ENCODE measurements around the gene LRRC41. TPM values are rescaled to one million over a fixed set of nuclear protein-coding genes. Genes with fewer than 3 reads are reported as not detected.
"Not testable (repeated sequence)": the region's sequence is repeated elsewhere in the genome, so short reads cannot be mapped to it uniquely, and the experiment has no call there.

The LRRC41 gene
- total and polyA plus RNA-seq, 4 donors, result 22.0 to 58.4 (median 27.7) TPM

GRCh38 chr1:46333300-46334029, 30.0 kb upstream of the LRRC41 start:
- Histone ChIP-seq H3K36me3 (ENCODE audit: control insufficient read depth in 4 of 4, insufficient read depth in 3 of 4, low read depth in 1 of 4, low read length in 3 of 4) (no peaks in the 10 kb centered on the region), H3K27me3 (ENCODE audit: control insufficient read depth in 4 of 4, insufficient read depth in 4 of 4, low read length in 3 of 4) (no peaks in the 10 kb centered on the region), H3K4me3 (ENCODE audit: low read depth in 1 of 3, low read length in 3 of 3) (no peak overlapping the region), H3K9me3 (ENCODE audit: control insufficient read depth in 4 of 4, low read length in 3 of 4) (no peaks in the 10 kb centered on the region), H3K27ac (ENCODE audit: low read depth in 1 of 2, low read length in 2 of 2) (no peak overlapping the region), H3K9ac (ENCODE audit: low read depth in 1 of 2, low read length in 2 of 2) (no peak overlapping the region), H3K4me1 (ENCODE audit: control insufficient read depth in 4 of 4, insufficient read depth in 4 of 4, low read length in 3 of 4) (no peaks in the 10 kb centered on the region)
- 81% methylated on average over 9 of the region's 9 CpGs for WGBS
- TF ChIP-seq, protein P1, sequence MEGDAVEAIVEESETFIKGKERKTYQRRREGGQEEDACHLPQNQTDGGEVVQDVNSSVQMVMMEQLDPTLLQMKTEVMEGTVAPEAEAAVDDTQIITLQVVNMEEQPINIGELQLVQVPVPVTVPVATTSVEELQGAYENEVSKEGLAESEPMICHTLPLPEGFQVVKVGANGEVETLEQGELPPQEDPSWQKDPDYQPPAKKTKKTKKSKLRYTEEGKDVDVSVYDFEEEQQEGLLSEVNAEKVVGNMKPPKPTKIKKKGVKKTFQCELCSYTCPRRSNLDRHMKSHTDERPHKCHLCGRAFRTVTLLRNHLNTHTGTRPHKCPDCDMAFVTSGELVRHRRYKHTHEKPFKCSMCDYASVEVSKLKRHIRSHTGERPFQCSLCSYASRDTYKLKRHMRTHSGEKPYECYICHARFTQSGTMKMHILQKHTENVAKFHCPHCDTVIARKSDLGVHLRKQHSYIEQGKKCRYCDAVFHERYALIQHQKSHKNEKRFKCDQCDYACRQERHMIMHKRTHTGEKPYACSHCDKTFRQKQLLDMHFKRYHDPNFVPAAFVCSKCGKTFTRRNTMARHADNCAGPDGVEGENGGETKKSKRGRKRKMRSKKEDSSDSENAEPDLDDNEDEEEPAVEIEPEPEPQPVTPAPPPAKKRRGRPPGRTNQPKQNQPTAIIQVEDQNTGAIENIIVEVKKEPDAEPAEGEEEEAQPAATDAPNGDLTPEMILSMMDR (IDR thresholded peaks at IDR 0.05; ENCODE audit: low read depth, low read length, missing input control), result peak; percentile 17
- no peak for TF ChIP-seq SP1 (IDR thresholded peaks at IDR 0.05)
- no peak for TF ChIP-seq GABPA (IDR thresholded peaks at IDR 0.05 in 1 of 2, conservative IDR thresholded peaks at IDR 0.05 in 1 of 2)
- TF ChIP-seq FOXA2 (IDR thresholded peaks at IDR 0.05), result no peak
- TF ChIP-seq, protein P2, sequence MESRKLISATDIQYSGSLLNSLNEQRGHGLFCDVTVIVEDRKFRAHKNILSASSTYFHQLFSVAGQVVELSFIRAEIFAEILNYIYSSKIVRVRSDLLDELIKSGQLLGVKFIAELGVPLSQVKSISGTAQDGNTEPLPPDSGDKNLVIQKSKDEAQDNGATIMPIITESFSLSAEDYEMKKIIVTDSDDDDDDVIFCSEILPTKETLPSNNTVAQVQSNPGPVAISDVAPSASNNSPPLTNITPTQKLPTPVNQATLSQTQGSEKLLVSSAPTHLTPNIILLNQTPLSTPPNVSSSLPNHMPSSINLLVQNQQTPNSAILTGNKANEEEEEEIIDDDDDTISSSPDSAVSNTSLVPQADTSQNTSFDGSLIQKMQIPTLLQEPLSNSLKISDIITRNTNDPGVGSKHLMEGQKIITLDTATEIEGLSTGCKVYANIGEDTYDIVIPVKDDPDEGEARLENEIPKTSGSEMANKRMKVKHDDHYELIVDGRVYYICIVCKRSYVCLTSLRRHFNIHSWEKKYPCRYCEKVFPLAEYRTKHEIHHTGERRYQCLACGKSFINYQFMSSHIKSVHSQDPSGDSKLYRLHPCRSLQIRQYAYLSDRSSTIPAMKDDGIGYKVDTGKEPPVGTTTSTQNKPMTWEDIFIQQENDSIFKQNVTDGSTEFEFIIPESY (IDR thresholded peaks at IDR 0.05), result no peak
- no peak for TF ChIP-seq MAX (IDR thresholded peaks at IDR 0.05)
- TF ChIP-seq JUND (IDR thresholded peaks at IDR 0.05), result no peak
- TF ChIP-seq NR2F2 (IDR thresholded peaks at IDR 0.05), result no peak
- TF ChIP-seq RXRA (IDR thresholded peaks at IDR 0.05), result peak; percentile 60 to 79
- TF ChIP-seq YY1 (IDR thresholded peaks at IDR 0.05), result no peak
- TF ChIP-seq FOXA1 (IDR thresholded peaks at IDR 0.05), result no peak
- TF ChIP-seq RAD21 (IDR thresholded peaks at IDR 0.05), result peak; percentile 64 to 69
- TF ChIP-seq TAF1 (conservative IDR thresholded peaks at IDR 0.05), result no peak
- TF ChIP-seq ATF3 (IDR thresholded peaks at IDR 0.05), result no peak
- no peak for TF ChIP-seq REST (IDR thresholded peaks at IDR 0.05)
- no peak for DNase-seq (ENCODE audit: low spot score)

DNA sequence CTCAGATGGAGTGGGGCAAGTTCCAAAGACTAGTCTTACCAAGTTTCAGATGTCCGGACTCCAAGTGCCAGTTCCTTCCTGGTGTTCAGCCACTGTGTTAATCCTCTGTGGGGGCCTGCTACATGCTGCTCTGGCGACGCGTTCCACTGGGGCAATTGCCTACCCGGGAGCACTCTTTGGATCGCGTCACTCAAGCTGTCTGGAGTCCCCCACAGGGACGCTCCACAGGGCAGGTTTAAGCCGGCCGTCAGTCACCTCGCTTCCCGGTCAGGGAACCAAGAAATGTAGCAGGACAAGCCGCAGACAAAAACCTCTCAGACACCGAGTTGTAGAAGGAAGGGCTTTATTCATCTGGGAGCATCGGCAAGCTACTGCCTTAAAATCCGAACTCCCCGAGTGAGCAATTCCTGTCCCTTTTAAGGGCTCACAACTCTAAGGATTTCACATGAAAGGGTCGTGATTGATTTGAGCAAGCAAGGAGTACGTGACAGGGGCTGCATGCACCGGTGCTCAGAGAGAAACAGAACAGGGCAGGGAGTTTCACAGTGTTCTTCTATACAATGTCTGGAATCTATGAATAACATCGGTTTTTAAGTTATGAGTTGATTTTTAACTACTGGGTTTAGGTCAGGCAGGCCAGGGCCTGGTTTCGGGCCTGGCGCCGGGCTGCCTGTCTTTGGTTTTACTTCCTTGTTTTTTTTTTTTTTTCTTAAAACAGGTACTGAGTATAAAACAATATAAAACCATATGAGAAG, 28.5 kb upstream of the LRRC41 start:
- H3K4me3 ChIP-seq (ENCODE audit: low read depth in 1 of 3, low read length in 3 of 3); H3K9me3 ChIP-seq (ENCODE audit: control insufficient read depth in 4 of 4, low read length in 3 of 4); H3K9ac ChIP-seq (ENCODE audit: low read depth in 1 of 2, low read length in 2 of 2); H3K27ac ChIP-seq (ENCODE audit: low read depth in 1 of 2, low read length in 2 of 2); H3K4me1 ChIP-seq (ENCODE audit: control insufficient read depth in 4 of 4, insufficient read depth in 4 of 4, low read length in 3 of 4); DNase-seq (ENCODE audit: low spot score); H3K27me3 ChIP-seq (ENCODE audit: control insufficient read depth in 4 of 4, insufficient read depth in 4 of 4, low read length in 3 of 4); H3K36me3 ChIP-seq (ENCODE audit: control insufficient read depth in 4 of 4, insufficient read depth in 3 of 4, low read depth in 1 of 4, low read length in 3 of 4): not testable (repeated sequence)
- 90% methylated on average over 24 of the region's 24 CpGs for WGBS

DNA sequence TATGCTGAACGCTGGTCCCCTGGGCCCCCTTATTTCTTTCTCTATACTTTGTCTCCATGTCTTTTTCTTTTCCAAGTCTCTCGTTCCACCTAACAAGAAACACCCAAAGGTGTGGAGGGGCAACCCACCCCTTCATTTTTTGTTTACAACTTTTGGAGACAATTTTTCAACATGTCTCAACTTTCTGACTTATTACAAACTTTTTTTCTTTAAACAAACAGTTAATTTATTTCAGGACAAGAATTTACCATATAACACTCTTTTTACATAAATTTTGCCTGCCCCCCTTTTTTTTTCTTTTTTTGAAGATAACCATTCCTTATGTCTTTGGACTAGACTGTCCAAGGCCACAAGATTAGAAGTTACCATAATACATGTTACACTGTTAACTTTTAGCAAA, 27.0 kb upstream of the LRRC41 start:
- H3K27me3 ChIP-seq (ENCODE audit: control insufficient read depth in 4 of 4, insufficient read depth in 4 of 4, low read length in 3 of 4); H3K27ac ChIP-seq (ENCODE audit: low read depth in 1 of 2, low read length in 2 of 2): not testable (repeated sequence)
- 81% methylated on average over 2 of the region's 2 CpGs for WGBS

DNA sequence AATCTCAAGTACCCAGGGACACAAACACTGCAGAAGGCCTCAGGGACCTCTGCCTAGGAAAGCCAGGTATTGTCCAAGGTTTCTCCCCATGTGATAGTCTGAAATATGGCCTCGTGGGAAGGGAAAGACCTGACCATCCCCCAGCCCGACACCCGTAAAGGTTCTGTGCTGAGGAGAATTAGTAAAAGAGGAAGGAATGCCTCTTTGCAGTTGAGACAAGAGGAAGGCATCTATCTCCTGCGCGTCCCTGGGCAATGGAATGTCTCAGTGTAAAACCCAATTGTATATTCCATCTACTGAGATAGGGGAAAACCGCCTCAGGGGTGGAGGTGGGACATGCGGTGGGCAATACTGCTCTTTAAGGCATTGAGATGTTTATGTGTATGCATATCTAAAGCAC, 26.4 kb upstream of the LRRC41 start:
- H3K9me3 ChIP-seq (ENCODE audit: control insufficient read depth in 4 of 4, low read length in 3 of 4); H3K9ac ChIP-seq (ENCODE audit: low read depth in 1 of 2, low read length in 2 of 2); H3K27ac ChIP-seq (ENCODE audit: low read depth in 1 of 2, low read length in 2 of 2); DNase-seq (ENCODE audit: low spot score); H3K36me3 ChIP-seq (ENCODE audit: control insufficient read depth in 4 of 4, insufficient read depth in 3 of 4, low read depth in 1 of 4, low read length in 3 of 4); H3K4me1 ChIP-seq (ENCODE audit: control insufficient read depth in 4 of 4, insufficient read depth in 4 of 4, low read length in 3 of 4); H3K27me3 ChIP-seq (ENCODE audit: control insufficient read depth in 4 of 4, insufficient read depth in 4 of 4, low read length in 3 of 4); H3K4me3 ChIP-seq (ENCODE audit: low read depth in 1 of 3, low read length in 3 of 3): not testable (repeated sequence)
- WGBS, result 84% methylated on average over 7 of the region's 7 CpGs

More for the DNA sequence above, 27.0 kb upstream of the LRRC41 start:
- not testable (repeated sequence) for DNase-seq (ENCODE audit: low spot score); H3K36me3 ChIP-seq (ENCODE audit: control insufficient read depth in 4 of 4, insufficient read depth in 3 of 4, low read depth in 1 of 4, low read length in 3 of 4); H3K4me1 ChIP-seq (ENCODE audit: control insufficient read depth in 4 of 4, insufficient read depth in 4 of 4, low read length in 3 of 4); H3K4me3 ChIP-seq (ENCODE audit: low read depth in 1 of 3, low read length in 3 of 3); H3K9ac ChIP-seq (ENCODE audit: low read depth in 1 of 2, low read length in 2 of 2); H3K9me3 ChIP-seq (ENCODE audit: control insufficient read depth in 4 of 4, low read length in 3 of 4)

Data from liver (tissue), 9 donors.